ENCODE results near the gene CNTNAP2.

CNTNAP2 gene

GRCh38 chr7:146773506-146773905 lies 656.9 kb downstream of the CNTNAP2 start:
- no peak for DNase-seq (ENCODE audit: low spot score)

GRCh38 chr7:146781352-146782116 lies 664.9 kb downstream of the CNTNAP2 start:
- no peak for DNase-seq (ENCODE audit: low spot score)

GRCh38 chr7:146787266-146787665 lies 670.7 kb downstream of the CNTNAP2 start:
- no peak for DNase-seq (ENCODE audit: low spot score)

DNA sequence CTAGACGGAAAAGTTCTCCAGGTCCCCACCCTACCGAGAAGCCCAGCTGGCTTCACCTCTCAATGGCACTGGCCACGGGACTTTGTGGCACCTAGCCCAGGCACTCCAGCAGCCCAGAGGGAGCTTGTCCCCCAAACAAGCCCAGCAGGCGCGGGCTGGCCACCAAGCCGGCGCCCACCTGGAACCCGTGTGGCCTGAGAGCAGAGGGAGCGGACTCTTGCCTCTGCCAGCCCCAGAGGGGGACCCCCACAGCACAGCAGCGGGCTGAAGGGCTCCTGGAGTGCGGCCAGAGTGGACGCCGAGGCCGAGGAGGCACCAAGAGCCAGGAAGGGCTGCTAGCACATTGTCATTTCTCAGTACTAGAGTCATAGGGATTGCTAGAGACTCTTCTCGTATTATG lies 671.4 kb downstream of the CNTNAP2 start:
- no peak for DNase-seq (ENCODE audit: low spot score)

GRCh38 chr7:146791344-146792285 lies 675.0 kb downstream of the CNTNAP2 start:
- no peak for DNase-seq (ENCODE audit: low spot score)

GRCh38 chr7:146804620-146805019 lies 688.0 kb downstream of the CNTNAP2 start:
- no peak for DNase-seq (ENCODE audit: low spot score)

- DNase-seq (ENCODE audit: low spot score) = no peak
Observed at GRCh38 chr7:146805082-146805481, 688.5 kb downstream of the CNTNAP2 start.

DNA sequence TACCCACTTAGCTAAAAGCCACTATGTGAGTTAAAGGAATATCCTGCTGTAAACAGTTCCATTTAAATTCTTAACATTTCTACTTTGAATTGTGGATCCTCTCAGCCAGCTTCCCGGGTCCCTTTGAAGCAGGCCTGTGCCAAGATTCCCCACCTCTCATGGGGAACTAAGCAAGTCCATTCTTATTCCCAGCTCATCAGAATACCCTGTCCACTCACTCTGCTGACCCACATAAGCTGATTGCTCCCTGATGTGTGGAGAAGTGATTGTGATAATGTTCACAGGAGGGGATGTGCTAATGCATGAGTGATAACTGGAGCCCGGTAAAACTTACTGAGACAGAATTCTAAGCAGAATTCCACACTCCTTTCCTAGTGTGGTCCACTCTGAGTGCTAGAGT lies 709.7 kb downstream of the CNTNAP2 start:
- DNase-seq (ENCODE audit: low spot score) = no peak

- no peak for DNase-seq (ENCODE audit: low spot score)
Observed at GRCh38 chr7:146830686-146831085, 714.1 kb downstream of the CNTNAP2 start.

DNA sequence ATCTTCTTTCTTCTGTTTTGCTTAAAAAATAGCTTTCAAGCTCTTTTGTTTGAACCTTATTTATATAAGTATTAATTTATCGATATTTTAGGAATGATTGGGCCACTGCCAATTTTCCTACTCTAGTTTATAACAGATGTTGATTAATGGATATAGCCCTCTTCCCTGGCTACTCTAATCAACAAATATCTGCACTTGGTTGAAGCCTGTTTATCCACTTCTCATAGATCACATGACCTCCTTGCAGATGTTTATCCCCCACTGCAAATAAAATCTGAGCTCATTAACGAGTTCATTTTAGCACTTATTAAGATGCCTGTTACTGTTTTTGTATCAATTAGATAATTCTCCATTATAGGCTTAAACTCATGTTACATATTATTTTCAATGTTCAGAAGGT lies 715.3 kb downstream of the CNTNAP2 start:
- DNase-seq (ENCODE audit: low spot score) = no peak

DNA sequence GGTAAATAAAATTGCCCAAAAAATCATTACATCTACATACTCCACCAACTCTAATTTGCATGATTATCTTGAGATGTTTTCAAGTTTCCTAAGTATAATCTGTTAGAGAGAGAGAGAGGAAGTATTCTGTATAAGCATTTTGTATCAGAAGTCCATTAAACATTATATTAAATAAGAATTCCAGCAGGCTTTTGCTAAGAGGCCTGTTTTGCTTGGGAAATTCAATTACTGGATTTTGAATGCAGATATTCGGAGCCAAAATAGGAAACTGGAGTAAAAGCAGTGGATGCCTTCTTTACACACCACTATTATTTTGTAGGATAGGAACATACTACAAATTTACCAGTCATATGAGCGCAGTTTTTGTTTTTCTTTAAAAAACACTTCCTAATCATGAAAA lies 727.8 kb downstream of the CNTNAP2 start:
- DNase-seq (ENCODE audit: low spot score) = no peak

- DNase-seq (ENCODE audit: low spot score) = no peak
Observed at GRCh38 chr7:146858690-146859089, 742.1 kb downstream of the CNTNAP2 start.

- DNase-seq (ENCODE audit: low spot score) = no peak
Observed at GRCh38 chr7:146861701-146862100, 745.1 kb downstream of the CNTNAP2 start.

DNA sequence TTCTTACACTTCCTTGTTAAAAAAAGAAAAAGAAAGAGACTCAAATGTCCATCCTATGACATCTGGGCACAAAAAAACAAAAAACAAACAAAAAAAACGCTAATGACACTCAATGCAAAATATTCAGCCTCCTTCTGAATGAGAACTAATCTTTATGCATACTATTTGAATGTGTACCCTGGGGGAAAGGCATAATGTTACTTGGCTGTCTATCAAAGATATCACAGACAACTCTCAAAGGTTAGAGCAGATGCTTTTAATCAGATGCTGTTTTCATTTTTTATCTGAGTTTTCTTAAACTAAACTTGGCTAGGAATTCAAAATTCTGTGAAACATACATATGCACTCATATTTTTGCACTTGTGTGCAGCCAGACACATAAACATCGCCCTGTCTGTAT lies 745.8 kb downstream of the CNTNAP2 start:
- no peak for DNase-seq (ENCODE audit: low spot score)

- DNase-seq (ENCODE audit: low spot score) = no peak
Observed at GRCh38 chr7:146864644-146865043, 748.0 kb downstream of the CNTNAP2 start.

DNA sequence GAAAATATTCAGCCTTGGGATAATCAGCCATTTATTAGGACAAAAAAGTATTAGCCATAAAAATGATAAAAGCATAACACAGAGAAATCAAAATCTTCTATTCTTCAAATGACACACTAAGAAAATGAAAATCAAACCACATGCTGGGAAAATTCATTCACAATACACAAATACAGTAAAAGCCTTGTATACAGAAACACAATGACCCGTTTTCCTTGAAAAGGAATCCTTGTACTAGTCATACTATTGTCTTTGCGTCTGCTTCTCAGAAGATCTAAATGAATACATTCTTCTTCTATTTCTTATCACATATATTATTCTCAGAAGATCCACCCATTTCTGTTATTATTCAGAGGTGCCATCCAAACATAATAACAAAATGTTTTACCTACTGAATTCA lies 749.1 kb downstream of the CNTNAP2 start:
- DNase-seq (ENCODE audit: low spot score) = no peak

DNA sequence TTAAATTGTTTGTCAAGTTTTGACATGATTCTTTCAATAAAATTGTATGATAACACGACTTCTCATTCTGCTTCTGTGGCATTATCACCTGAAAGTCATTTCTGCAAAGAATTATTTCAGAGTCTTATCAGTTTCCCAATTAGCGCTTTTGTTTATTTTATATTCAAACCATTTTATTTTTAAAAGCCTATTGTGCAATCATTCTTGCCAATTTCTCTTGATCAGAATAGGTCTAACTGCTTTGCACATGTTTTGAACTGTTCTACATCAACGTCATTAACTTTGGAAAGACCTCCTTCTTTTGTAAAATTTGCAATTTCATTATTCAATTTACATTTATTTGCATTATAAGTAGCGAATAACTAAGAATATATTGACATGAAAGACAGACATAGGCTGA lies 758.1 kb downstream of the CNTNAP2 start:
- DNase-seq (ENCODE audit: low spot score) = no peak

GRCh38 chr7:146875237-146875785 lies 758.7 kb downstream of the CNTNAP2 start:
- DNase-seq (ENCODE audit: low spot score) = no peak

DNA sequence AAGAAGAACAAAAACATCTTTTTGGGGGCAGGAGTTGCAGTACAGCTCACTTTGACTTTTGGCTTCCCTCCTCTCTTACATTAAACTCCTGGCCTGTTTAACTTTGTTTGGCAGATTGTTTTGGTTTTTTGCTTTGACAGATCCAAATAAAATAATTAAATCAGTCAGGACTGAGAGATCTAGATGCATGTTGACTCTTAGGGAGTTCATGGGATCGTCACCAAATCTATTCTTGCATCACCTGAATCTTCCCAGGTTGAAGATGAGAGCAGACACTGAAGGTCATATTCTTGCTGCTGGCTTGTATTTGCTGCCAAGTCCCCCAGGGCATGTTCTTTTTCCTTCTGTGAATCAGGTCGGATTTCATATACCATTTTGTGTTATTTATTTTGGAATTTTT lies 759.4 kb downstream of the CNTNAP2 start:
- no peak for DNase-seq (ENCODE audit: low spot score)

DNA sequence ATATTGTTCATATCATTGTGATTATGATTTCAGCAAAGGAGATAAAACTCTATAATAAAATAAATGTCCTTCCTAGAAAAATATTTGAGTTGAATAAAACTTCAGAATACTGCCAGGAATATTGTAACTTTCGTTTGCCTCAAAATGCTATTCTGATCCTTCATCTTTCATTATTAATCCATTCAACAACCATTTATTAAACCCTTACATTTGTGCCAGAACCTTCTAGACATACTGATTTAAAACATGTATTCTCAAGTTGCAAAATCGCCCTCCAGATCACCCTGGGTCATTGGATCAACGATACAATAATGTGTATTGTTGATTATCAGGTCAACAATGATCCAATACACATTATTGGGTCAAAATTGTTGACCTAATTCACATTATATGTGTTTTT lies 759.8 kb downstream of the CNTNAP2 start:
- DNase-seq (ENCODE audit: low spot score) = no peak

DNA sequence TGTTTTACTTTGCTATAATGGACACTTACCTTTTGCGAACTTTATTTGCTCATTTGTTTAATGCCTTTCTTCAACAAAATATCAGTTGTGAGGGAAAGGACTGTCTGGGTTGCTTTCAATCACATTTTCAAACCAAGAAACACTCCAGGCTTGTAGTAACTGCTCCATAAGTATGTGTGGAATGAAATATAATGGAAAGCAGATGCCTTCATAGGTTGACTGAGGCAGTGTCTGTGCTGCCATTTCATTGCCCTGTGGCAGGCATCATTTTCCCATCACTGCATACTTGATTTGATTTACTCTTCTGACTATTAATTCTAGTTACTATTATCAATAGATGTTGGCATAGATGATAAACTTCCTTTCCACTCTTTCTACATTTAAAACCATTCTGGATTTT lies 762.3 kb downstream of the CNTNAP2 start:
- no peak for DNase-seq (ENCODE audit: low spot score)

DNA sequence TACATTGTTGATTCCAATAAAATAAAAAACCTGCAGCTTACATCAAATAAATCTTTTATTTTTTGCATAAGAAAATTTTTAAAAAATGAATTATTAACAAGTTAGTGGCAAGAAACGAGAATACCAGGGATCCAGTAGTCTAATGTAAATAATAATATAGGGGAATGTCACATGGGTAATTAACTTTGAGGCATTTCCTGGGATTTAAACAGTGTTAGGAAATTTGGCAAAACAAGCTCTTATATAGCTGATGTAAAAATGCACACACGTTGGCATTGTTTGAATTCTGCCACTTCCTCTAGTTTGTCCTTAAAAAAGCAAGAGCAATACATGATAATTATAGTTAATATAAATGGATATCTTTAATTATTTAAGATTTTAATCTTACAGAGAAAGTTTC lies 768.6 kb downstream of the CNTNAP2 start:
- DNase-seq (ENCODE audit: low spot score) = no peak

All from HuH-7 (cell line).